Astrocyte (in vitro differentiated cells and primary cell): ENCODE results near the gene CCDC51. TPM values are rescaled to one million over a fixed set of nuclear protein-coding genes. Genes with fewer than 3 reads are reported as not detected.

Experiments
- DNase-seq: peaks from one replicate; pipeline ENCODE4 v3.0.0-alpha.2; 2010; ENCODE audit warnings: low read depth
- FAIRE-seq: peaks from 2 replicates; lab custom pipeline; 2011; peaks lifted over from hg19 to GRCh38; lab: Jason Lieb, UNC
- H2AFZ ChIP-seq: 2 replicates; pipeline ENCODE4 v1.6.0; 2012; ENCODE audit warnings: low read depth, low read length, inconsistent platforms
- H3K27ac ChIP-seq: 2 replicates; pipeline ENCODE4 v1.5.1; 2011; ENCODE audit warnings: low read depth, low read length, inconsistent platforms
- H3K27me3 ChIP-seq: 2 replicates; pipeline ENCODE4 v1.6.0; 2011; ENCODE audit warnings: low read length, inconsistent platforms; ENCODE audit not compliant: insufficient read depth
- H3K36me3 ChIP-seq: 2 replicates; pipeline ENCODE4 v1.5.1; 2011; ENCODE audit warnings: low read length, inconsistent platforms; ENCODE audit not compliant: insufficient read depth
- H3K4me1 ChIP-seq: 2 replicates; pipeline ENCODE4 v1.5.1; 2011; ENCODE audit warnings: low read length, inconsistent platforms; ENCODE audit not compliant: insufficient read depth
- H3K4me2 ChIP-seq: 2 replicates; pipeline ENCODE4 v1.6.0; 2012; ENCODE audit warnings: low read length, inconsistent platforms
- H3K4me3 ChIP-seq: 2 replicates; pipeline ENCODE4 v1.5.1; 2011; ENCODE audit warnings: low read depth, mild to moderate bottlenecking, low read length, inconsistent platforms; ENCODE audit not compliant: insufficient read depth
- H3K79me2 ChIP-seq: 2 replicates; pipeline ENCODE4 v1.6.0; 2012; ENCODE audit warnings: mild to moderate bottlenecking, low read length, inconsistent platforms; ENCODE audit not compliant: insufficient read depth
- H3K9ac ChIP-seq: 2 replicates; pipeline ENCODE4 v1.6.0; 2012; ENCODE audit warnings: mild to moderate bottlenecking, low read length, inconsistent platforms
- H3K9me3 ChIP-seq: 2 replicates; pipeline ENCODE4 v1.5.1; 2012; ENCODE audit warnings: low read depth, mild to moderate bottlenecking, low read length, inconsistent platforms; ENCODE audit not compliant: insufficient read depth
- H4K20me1 ChIP-seq: 2 replicates; pipeline ENCODE4 v1.6.0; 2012; ENCODE audit warnings: low read length, inconsistent platforms; ENCODE audit not compliant: insufficient read depth
- H3K27ac Mint-ChIP-seq: one replicate; pipeline ENCODE4 v1.8.0; 2021; ENCODE audit warnings: mild to moderate bottlenecking, mixed read lengths; ENCODE audit not compliant: unreplicated experiment
- H3K27me3 Mint-ChIP-seq: one replicate; pipeline ENCODE4 v1.8.0; 2021; ENCODE audit warnings: low read depth, mixed read lengths; ENCODE audit not compliant: unreplicated experiment
- H3K36me3 Mint-ChIP-seq: one replicate; pipeline ENCODE4 v1.8.0; 2021; ENCODE audit warnings: low read depth, mixed read lengths; ENCODE audit not compliant: unreplicated experiment
- H3K4me1 Mint-ChIP-seq: one replicate; pipeline ENCODE4 v1.8.0; 2021; ENCODE audit warnings: low read depth, mixed read lengths; ENCODE audit not compliant: unreplicated experiment
- H3K4me3 Mint-ChIP-seq: one replicate; pipeline ENCODE4 v1.8.0; 2021; ENCODE audit warnings: mild to moderate bottlenecking, moderate library complexity, mixed read lengths; ENCODE audit not compliant: unreplicated experiment
- H3K9me3 Mint-ChIP-seq: one replicate; pipeline ENCODE4 v1.8.0; 2021; ENCODE audit warnings: mild to moderate bottlenecking, mixed read lengths; ENCODE audit not compliant: unreplicated experiment
- EZH2 ChIP-seq: IDR thresholded peaks from 2 replicates; pipeline ENCODE4 v1.6.1; 2012; ENCODE audit warnings: mild to moderate bottlenecking, low read length, inconsistent platforms; ENCODE audit not compliant: insufficient read depth
- total RNA-seq: library from RNA; stranded (reverse); gene quantifications from 2 replicates; pipeline ENCODE4 v1.2.1, GENCODE V29; 2021
- TF ChIP-seq, protein P1 (sequence below): IDR thresholded peaks from 2 replicates; pipeline ENCODE4 v1.5.1; 2011; ENCODE audit warnings: low read depth, mild to moderate bottlenecking, inconsistent platforms, low read length, moderate library complexity; ENCODE audit not compliant: insufficient read depth

Gene CCDC51
- total RNA-seq, 1 donor from 2014 or later, result 16.5 TPM

GRCh38 chr3:48408823-48409281, 31.1 kb downstream of the CCDC51 start:
- FAIRE-seq (no peak), DNase-seq (no peak)
- H4K20me1 ChIP-seq, result peaks cover 14% of the 10 kb centered on the region
- H3K79me2 ChIP-seq, result no peaks in the 10 kb centered on the region
- H3K4me3 ChIP-seq, result no peak overlapping the region
- Mint-ChIP-seq H3K27ac (no peak overlapping the region), H3K4me3 (no peak overlapping the region), H3K9me3 (no peaks in the 10 kb centered on the region), H3K27me3 (no peaks in the 10 kb centered on the region), H3K4me1 (no peaks in the 10 kb centered on the region), H3K36me3 (peaks cover 36% of the 10 kb centered on the region)
- H3K9ac ChIP-seq, result no peak overlapping the region
- no peaks in the 10 kb centered on the region for H3K27me3 ChIP-seq
- no peak overlapping the region for H2AFZ ChIP-seq
- no peak overlapping the region for H3K27ac ChIP-seq
- H3K4me1 ChIP-seq, result no peaks in the 10 kb centered on the region
- peaks cover 4% of the 10 kb centered on the region for H3K36me3 ChIP-seq
- H3K9me3 ChIP-seq, result no peaks in the 10 kb centered on the region
- TF ChIP-seq EZH2, result no peak
- TF ChIP-seq, protein P1, sequence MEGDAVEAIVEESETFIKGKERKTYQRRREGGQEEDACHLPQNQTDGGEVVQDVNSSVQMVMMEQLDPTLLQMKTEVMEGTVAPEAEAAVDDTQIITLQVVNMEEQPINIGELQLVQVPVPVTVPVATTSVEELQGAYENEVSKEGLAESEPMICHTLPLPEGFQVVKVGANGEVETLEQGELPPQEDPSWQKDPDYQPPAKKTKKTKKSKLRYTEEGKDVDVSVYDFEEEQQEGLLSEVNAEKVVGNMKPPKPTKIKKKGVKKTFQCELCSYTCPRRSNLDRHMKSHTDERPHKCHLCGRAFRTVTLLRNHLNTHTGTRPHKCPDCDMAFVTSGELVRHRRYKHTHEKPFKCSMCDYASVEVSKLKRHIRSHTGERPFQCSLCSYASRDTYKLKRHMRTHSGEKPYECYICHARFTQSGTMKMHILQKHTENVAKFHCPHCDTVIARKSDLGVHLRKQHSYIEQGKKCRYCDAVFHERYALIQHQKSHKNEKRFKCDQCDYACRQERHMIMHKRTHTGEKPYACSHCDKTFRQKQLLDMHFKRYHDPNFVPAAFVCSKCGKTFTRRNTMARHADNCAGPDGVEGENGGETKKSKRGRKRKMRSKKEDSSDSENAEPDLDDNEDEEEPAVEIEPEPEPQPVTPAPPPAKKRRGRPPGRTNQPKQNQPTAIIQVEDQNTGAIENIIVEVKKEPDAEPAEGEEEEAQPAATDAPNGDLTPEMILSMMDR, result no peak
- H3K4me2 ChIP-seq, result no peak overlapping the region

DNA sequence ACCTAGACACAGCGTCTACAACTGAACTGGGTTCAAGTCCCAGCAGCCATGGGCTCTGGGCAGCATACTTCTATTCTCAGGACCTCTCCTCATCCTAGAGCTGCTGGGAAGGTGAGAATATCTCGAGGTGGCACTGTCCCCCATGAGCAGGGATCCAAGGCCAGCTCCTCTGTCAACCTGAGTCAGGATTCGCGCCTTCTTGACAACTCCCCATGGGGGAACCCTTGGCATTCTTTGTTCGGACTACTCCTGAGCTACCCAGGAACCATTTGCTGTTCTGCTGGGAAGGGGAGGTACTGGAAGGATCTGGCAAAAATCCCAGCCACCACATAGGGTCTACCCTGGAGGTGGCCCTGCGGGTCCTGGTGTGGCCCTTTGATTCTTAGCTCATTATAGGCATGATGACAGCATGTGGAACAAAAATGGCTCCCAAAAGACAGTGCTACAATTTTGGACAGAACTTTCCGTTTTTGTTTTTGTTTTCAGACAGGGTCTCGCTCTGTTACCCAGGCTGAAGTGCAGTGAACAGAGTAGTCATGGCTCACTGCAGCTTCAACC, 32.3 kb downstream of the CCDC51 start:
- Histone ChIP-seq H4K20me1 (peaks cover 8% of the 10 kb centered on the region), H3K27me3 (no peaks in the 10 kb centered on the region), H3K9ac (no peak overlapping the region), H3K9me3 (no peaks in the 10 kb centered on the region), H3K4me3 (no peak overlapping the region), H2AFZ (no peak overlapping the region), H3K4me1 (no peaks in the 10 kb centered on the region), H3K4me2 (no peak overlapping the region), H3K36me3 (peaks cover 4% of the 10 kb centered on the region), H3K79me2 (no peaks in the 10 kb centered on the region), H3K27ac (no peak overlapping the region)
- peaks cover under 1% of the 10 kb centered on the region for H3K4me1 Mint-ChIP-seq
- H3K4me3 Mint-ChIP-seq, result no peak overlapping the region
- no peaks in the 10 kb centered on the region for H3K9me3 Mint-ChIP-seq
- FAIRE-seq, result no peak
- no peak for TF ChIP-seq EZH2
- TF ChIP-seq, protein P1, result no peak
- no peak overlapping the region for H3K27ac Mint-ChIP-seq
- peaks cover 38% of the 10 kb centered on the region for H3K36me3 Mint-ChIP-seq
- no peaks in the 10 kb centered on the region for H3K27me3 Mint-ChIP-seq
- DNase-seq, result no peak
